Measurements from ENCODE around the gene APOBEC3B.

DNA sequence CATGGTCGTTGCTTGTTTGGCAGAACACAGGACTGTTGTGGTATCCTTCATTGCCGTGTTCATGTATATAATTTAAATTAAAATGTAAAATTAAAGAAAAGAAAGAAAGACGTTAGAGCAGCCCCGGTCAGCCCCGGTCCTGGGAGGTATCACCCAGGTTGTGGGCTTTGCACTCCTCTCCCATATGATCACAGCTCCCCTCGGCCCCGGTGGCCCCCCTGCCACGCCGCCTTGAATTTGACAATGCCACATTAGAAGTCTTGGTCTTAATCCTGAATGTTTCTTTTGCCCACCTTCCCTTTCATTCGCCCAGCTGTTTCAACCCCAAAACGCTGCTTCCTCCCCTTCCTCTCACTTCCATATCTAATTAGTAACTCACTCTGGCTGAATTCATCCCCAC lies 13.3 kb upstream of the APOBEC3B start:
- TF ChIP-seq EP300 (IDR thresholded peaks at IDR 0.05; ENCODE audit: borderline replicate concordance in 1 of 2, low read depth in 1 of 2, low read length in 1 of 2) = no peak
- TF ChIP-seq, protein P1, sequence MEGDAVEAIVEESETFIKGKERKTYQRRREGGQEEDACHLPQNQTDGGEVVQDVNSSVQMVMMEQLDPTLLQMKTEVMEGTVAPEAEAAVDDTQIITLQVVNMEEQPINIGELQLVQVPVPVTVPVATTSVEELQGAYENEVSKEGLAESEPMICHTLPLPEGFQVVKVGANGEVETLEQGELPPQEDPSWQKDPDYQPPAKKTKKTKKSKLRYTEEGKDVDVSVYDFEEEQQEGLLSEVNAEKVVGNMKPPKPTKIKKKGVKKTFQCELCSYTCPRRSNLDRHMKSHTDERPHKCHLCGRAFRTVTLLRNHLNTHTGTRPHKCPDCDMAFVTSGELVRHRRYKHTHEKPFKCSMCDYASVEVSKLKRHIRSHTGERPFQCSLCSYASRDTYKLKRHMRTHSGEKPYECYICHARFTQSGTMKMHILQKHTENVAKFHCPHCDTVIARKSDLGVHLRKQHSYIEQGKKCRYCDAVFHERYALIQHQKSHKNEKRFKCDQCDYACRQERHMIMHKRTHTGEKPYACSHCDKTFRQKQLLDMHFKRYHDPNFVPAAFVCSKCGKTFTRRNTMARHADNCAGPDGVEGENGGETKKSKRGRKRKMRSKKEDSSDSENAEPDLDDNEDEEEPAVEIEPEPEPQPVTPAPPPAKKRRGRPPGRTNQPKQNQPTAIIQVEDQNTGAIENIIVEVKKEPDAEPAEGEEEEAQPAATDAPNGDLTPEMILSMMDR (IDR thresholded peaks at IDR 0.05) = no peak
- no peak for TF ChIP-seq TAF1 (IDR thresholded peaks at IDR 0.05; ENCODE audit: borderline replicate concordance, low read depth, low read length)
- TF ChIP-seq NRF1 (IDR thresholded peaks at IDR 0.05; ENCODE audit: low read depth, low read length) = no peak
- TF ChIP-seq ELF1 (IDR thresholded peaks at IDR 0.05) = no peak
- no peak for TF ChIP-seq RAD21 (IDR thresholded peaks at IDR 0.05; ENCODE audit: low read length)
- TF ChIP-seq POLR2AphosphoS5 (IDR thresholded peaks at IDR 0.05; ENCODE audit: low read depth, low read length) = no peak
- no peak for TF ChIP-seq FOXJ3 (CRISPR knock-in tag; IDR thresholded peaks at IDR 0.05)
- TF ChIP-seq, protein P2, sequence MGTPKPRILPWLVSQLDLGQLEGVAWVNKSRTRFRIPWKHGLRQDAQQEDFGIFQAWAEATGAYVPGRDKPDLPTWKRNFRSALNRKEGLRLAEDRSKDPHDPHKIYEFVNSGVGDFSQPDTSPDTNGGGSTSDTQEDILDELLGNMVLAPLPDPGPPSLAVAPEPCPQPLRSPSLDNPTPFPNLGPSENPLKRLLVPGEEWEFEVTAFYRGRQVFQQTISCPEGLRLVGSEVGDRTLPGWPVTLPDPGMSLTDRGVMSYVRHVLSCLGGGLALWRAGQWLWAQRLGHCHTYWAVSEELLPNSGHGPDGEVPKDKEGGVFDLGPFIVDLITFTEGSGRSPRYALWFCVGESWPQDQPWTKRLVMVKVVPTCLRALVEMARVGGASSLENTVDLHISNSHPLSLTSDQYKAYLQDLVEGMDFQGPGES (IDR thresholded peaks at IDR 0.05; ENCODE audit: low read depth, low read length) = no peak
- TF ChIP-seq RFX5 (IDR thresholded peaks at IDR 0.05; ENCODE audit: low read length) = no peak
